NB4 (cell line): ENCODE results near the gene THSD4.

Source experiments
- POLR2A ChIP-seq: IDR thresholded peaks from 2 replicates; pipeline ENCODE4 v1.6.1; 2011; ENCODE audit warnings: mild to moderate bottlenecking; ENCODE audit not compliant: insufficient read length; ENCODE audit errors: extremely low read depth
- TF ChIP-seq, protein P1 (sequence below): IDR thresholded peaks from one replicate; pipeline ENCODE4 v1.5.1; 2012; ENCODE audit warnings: low read depth, low read length
- TF ChIP-seq, protein P2 (sequence below): IDR thresholded peaks from 2 replicates; pipeline ENCODE4 v1.6.1; 2011; ENCODE audit warnings: low read depth, low read length

DNA sequence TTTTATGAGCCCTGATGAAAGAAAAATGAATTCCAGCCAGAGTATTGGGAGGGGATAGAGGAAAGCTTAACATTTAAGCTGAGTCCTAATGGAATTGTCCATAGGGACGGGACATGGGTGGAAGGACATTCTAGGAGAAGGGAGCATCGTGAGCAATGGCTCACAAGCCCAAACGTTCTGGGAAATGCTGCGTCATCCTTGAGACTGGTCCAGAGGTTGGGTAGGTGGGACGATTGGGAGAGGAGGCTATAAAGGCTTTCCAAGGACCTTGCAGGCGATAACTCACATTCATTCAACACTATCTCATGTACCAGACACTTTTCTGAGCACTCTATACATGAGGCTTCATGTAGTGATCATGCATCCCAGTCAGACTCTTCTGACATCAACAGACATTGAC, 237.5 kb downstream of the THSD4 start:
- TF ChIP-seq, protein P1, sequence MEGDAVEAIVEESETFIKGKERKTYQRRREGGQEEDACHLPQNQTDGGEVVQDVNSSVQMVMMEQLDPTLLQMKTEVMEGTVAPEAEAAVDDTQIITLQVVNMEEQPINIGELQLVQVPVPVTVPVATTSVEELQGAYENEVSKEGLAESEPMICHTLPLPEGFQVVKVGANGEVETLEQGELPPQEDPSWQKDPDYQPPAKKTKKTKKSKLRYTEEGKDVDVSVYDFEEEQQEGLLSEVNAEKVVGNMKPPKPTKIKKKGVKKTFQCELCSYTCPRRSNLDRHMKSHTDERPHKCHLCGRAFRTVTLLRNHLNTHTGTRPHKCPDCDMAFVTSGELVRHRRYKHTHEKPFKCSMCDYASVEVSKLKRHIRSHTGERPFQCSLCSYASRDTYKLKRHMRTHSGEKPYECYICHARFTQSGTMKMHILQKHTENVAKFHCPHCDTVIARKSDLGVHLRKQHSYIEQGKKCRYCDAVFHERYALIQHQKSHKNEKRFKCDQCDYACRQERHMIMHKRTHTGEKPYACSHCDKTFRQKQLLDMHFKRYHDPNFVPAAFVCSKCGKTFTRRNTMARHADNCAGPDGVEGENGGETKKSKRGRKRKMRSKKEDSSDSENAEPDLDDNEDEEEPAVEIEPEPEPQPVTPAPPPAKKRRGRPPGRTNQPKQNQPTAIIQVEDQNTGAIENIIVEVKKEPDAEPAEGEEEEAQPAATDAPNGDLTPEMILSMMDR, result no peak
- no peak for TF ChIP-seq POLR2A
- TF ChIP-seq, protein P2, sequence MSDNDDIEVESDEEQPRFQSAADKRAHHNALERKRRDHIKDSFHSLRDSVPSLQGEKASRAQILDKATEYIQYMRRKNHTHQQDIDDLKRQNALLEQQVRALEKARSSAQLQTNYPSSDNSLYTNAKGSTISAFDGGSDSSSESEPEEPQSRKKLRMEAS, result no peak
